ENCODE measurements around the gene PPP1R3F. TPM values are rescaled to one million over a fixed set of nuclear protein-coding genes. Genes with fewer than 3 reads are reported as not detected.

Gene PPP1R3F
- total and polyA plus RNA-seq, 9 of the 15 experiments (the other 6 are each of a cell fraction or from before 2014, with no cell fraction given) = 0.03 to 0.91 (median 0.43) TPM; not detected in 1

- TF ChIP-seq ARID3A (IDR thresholded peaks at IDR 0.05; ENCODE audit: borderline replicate concordance, low read depth, low read length) = no peak
- TF ChIP-seq IRF9 (tag; IDR thresholded peaks at IDR 0.05) = no peak
- TF ChIP-seq ZNF512 (tag; IDR thresholded peaks at IDR 0.05) = no peak
- no peak for TF ChIP-seq STAT6 (CRISPR knock-in tag; IDR thresholded peaks at IDR 0.05)
- no peak for TF ChIP-seq MNT (conservative IDR thresholded peaks at IDR 0.05)
Measured at GRCh38 chrX:49262603-49263002, 7.0 kb upstream of the PPP1R3F start (continued).

Data from K562 (cell line).